GM12872 (cell line): ENCODE measurements around the gene HTATIP2.
A peak's percentile ranks its signal among the peaks of the same experiment; 100 is the strongest.

Experiments
- TF ChIP-seq, protein P1 (sequence below): IDR thresholded peaks from 3 replicates; pipeline ENCODE4 v1.5.1; 2011; ENCODE audit warnings: low read depth, mild to moderate bottlenecking, low read length, moderate library complexity; ENCODE audit not compliant: insufficient read depth

HTATIP2 gene

DNA sequence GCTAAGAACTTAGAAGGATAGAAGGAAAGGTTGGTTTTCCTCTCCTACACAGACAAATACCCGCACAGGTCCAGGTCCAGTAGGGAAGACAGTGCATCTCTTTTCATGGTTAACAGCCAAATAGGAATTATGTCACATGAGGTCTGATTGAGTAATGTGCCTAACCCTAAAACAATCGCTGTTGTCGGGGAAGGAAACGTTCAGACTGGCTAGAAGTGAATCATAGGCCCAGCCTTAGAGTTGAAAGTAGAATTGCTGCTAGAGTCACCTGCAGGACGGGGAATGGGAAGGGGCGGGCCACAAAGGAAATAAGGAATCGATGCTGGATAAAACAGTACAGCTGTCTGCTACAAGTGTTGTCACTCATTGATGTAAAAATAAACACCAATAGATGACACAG is 12.4 kb upstream of the HTATIP2 start:
- TF ChIP-seq, protein P1, sequence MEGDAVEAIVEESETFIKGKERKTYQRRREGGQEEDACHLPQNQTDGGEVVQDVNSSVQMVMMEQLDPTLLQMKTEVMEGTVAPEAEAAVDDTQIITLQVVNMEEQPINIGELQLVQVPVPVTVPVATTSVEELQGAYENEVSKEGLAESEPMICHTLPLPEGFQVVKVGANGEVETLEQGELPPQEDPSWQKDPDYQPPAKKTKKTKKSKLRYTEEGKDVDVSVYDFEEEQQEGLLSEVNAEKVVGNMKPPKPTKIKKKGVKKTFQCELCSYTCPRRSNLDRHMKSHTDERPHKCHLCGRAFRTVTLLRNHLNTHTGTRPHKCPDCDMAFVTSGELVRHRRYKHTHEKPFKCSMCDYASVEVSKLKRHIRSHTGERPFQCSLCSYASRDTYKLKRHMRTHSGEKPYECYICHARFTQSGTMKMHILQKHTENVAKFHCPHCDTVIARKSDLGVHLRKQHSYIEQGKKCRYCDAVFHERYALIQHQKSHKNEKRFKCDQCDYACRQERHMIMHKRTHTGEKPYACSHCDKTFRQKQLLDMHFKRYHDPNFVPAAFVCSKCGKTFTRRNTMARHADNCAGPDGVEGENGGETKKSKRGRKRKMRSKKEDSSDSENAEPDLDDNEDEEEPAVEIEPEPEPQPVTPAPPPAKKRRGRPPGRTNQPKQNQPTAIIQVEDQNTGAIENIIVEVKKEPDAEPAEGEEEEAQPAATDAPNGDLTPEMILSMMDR, result no peak

DNA sequence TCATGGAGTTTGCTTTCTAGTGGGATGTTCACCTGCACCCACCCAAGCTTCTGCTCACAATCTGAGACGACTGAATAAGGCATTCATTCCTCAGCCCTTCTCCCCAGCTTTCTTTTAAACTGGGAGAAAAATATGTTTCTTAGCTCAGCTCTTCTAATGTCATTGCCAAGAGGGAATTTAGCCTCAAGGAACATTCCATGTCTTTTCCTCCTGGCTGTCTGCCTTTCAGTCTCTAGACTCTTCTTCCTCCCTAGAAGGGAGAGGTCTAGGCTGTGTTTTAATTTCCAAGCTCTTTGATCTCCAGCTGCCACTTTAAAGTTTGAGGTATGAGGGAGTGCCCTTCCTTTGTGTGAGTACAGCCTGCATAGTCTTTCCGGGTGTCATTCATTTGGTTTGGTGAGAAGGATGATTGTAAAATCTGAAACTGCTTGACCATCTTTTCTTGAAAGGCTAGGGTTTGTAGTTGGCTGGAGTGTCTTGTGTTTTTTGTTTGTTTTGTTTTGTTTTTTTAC is 11.7 kb upstream of the HTATIP2 start:
- TF ChIP-seq, protein P1, result no peak

DNA sequence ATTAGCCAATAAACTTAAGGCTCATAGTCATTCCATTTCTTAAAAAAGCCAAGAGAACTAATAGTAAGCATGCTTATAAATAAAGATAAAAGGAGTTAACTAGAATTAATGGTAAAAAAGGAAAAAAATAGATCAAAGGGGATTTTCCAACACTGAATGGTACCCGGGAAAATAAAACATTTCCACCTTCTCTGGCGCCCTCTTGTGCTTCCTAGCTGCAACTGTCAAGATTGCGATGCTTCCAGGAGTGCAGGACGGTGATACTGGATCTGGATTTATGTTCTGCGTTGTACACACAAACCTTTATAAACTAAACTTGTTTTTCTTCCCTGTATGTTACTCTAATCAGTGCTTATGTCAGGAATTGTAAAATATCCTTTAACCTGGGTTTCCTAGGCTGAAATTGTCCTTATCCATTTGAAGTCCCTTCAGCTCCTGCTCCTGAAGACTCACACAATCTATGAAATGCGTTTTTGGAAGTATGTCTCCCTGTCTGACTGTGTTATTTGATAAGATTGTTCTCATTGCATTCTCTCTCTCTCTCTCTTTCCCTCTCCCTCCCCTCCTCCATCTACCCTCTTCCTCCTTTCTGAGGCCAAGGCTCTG is 9.6 kb upstream of the HTATIP2 start:
- TF ChIP-seq, protein P1, result peak; percentile 84

DNA sequence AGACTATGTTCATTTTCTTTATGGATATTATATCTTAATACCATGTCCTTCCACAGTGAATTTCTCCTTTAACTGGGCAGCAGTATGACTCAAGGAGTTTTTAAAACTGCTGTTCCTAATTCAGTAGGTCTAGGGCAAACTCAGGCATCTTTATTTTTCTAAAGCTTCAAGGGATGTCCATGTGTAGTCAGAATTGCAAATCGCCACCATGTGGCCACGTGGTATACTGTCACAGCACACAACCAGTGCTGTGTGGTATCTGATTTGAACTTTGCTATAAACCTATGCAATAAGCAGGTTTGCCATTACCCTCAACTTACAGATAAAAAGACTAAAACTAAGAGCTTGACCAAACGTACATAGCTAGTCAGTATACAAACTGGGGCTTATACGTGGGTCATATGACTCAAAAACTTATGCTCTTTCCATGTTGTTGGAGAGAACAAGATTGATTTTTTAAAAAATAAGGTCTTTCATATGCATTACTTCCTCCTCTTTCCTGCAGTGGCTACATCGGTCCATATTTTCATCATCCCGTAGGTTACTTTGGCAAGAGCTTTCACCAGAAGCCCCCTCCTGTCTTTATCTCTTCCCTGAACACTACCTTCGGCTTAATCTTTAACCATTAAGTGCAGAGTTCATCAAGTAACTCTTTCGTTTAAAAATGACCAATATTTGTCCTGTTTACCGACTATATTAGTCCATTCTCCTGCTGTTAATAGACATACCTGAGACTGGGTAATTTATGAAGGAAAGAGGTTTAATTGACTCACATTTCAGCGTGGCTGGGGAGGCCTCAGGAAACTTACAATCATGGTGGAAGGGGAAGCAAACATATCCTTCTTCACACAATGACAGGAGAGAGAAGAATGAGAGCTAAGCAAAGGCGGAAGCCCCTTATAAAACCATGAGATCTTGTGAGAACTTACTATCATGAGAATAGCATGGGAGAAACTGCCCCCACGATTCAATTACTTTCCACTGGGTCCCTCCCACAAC is 8.0 kb upstream of the HTATIP2 start:
- TF ChIP-seq, protein P1, result peak; percentile 73

DNA sequence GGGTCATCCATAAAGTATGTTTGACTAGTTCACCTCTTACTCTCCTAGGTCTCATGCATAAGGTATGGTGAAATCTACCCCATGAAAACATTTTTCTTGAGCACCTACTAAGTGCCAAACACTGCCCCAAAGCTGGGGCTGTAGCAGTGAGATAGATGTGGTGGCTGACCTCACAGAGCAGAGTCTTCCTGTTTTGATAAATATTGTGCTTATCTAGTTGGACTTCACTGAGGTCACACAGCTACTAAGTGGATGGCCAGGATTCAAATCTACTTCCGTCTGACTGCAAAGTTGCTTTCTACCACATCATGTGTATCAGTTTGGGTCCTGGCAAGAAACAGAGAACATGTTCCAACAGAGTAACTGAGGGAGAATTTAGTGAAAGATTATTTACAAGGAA is 6.4 kb upstream of the HTATIP2 start:
- TF ChIP-seq, protein P1, result no peak

DNA sequence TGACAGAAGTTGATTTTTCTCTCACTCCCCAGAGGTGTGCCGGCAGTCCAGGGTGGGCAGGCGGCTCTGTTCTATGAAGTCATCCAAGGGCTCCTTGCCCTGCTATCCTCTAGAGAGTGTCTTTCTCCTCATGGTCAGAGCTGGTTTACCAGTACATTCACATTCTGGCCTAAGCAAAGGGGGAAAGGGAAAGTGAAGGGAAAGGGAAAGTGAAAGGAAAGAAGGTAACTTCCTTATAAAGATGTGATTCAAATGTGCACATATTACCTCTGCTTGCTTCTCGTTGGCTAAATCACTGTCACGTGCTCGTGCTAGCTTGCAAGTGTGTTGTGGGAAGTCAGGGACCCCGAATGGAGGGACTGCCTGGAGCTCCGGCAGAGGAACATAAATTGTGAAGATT is 2.9 kb upstream of the HTATIP2 start:
- TF ChIP-seq, protein P1, result no peak

DNA sequence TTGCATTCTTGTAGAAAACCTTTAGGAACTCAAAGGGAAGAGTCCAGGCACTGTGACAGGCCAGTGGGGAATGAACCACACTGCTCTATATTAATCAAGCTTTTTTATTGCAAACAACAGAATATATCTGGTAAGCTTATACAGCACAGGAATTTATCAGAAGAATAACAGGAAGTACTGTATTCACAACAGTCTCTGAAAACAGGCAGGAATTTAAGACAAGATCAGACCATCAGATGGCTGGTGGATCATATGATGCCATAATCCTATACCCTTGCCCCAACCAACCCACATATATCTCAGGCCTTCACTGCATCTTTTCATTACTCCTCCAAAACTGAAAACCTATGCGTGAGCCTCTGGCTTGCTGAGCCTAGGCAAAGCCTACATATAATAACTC is 1.0 kb upstream of the HTATIP2 start:
- TF ChIP-seq, protein P1, result no peak
